GM21825 (cell line): ENCODE measurements around the gene ABCA8.
"Not testable (repeated sequence)": the region's sequence is repeated elsewhere in the genome, so short reads cannot be mapped to it uniquely, and the experiment has no call there.

Source experiments
- ATAC-seq: cut with Tn5 transposase; IDR thresholded peaks from one replicate; pipeline ENCODE4 v1.9.1; 2021; ENCODE audit warnings: mild to moderate bottlenecking, moderate library complexity; ENCODE audit not compliant: unreplicated experiment

The ABCA8 gene

GRCh38 chr17:68834328-68834836 lies 120.8 kb downstream of the ABCA8 start:
- no peak for ATAC-seq

DNA sequence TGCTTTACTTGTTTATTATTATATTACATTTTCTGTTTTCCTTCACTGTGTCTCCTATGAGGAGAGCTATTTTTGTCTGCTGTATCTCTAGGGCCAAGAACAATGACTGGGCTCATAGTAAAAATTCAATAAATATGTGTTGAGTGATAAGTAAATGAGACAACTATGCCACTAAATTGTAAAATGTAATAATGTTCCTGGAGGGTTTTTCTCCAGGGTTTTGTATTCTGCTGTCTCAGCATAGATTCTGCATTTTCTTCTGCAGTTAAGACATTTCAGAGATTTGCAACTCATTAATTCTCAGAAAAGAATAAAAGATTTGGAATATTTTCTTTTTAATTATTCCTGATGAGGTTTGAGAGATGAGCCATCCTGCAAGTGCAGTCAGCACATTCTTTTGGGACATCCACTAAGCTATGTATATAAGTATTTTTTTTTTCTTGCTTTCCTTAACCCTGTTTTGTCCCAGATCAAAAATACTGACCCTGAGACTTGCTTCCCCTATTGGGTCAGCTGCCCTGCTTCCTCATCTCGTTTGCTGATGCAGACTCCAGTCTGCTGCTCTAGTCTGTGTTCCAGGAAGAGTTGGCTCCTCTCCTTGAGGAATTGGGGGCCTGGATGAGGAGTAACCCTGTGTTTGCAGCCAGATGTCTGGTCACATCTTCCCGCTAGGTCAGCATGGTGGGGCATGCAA lies 122.9 kb downstream of the ABCA8 start:
- ATAC-seq = no peak

GRCh38 chr17:68831170-68831569 lies 124.0 kb downstream of the ABCA8 start:
- ATAC-seq = no peak

- ATAC-seq = no peak
Observed at GRCh38 chr17:68830313-68830712, 124.9 kb downstream of the ABCA8 start.

DNA sequence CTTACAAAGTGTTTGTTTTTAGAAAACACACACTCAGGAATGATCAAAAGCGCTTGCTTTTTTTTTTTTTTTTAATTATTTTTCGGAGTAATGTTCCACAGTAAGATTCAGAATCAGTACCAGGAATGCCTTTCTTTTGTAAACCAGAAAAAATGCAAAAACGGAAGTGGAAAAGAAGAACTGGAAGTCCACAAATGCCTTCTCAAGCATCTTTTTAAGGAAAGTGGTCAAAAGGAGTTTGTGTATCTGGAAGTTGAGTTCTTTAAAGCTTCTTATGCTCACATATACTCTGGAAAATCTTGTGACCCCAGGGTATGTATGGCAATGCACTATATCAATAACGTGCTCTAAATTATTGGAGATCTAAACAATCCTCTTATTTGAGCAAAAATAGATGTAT lies 126.0 kb downstream of the ABCA8 start:
- ATAC-seq = no peak

DNA sequence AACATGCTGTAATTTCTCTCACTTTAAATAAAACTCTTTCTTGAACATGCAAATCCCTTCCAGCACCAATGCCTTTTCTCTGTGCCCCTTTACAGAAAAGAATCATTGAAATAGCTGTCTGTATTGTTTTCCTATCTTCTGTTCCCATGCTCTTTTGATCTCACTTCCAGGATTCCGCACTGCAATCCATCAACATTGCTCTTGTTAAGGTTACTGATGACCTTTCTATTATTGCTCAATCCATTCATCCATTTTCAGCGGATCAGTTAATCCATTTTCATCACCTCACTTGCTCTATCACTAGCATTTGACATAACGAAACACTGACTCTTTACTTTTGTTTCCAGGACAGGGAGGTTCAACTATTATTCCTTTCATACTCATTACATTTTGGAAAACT lies 130.5 kb downstream of the ABCA8 start:
- no peak for ATAC-seq

DNA sequence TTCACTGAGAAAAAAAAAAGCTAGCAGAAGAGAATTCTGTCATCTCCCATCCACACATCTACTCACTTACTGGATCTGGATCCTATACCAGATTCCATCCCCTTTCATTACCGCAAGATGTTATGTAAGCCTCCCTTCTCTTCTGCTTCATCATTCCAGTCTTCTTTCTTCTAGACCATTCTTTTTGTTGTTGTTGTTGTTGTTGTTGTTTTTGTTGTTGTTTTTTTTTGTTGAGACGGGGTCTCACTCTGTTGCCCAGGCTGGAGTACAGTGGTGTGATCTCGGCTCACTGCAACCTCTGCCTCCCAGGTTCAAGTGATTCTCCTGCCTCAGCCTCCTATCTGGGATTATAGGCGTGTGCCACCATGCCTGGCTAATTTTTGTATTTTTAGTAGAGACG lies 131.0 kb downstream of the ABCA8 start:
- ATAC-seq = not testable (repeated sequence)

DNA sequence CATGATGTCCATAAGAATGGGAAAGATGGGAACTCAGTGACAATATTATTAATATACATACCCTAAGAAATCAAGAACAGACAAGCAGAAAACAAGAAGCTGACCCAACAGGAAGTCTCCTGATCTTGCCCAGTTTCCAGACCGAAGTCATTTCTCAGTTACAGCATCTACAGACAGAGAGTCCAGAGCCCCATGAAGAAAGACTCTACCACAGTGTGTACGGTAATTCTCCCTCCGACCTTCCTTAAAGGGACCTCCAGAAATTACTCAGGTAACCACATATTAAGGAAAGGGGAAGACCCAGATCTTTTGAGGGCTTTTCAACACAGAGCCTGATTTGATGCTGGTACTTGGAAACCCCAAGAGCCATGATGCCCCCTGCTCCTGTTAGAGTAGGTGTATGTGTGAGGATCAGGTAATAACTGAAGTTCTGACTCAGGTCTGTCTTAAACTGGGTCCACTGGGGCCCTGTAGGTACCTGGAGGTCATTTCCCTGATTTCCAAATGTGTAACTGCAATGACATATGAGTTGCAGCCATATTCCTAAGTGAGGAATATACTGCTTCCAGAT lies 132.4 kb downstream of the ABCA8 start:
- no peak for ATAC-seq

- ATAC-seq = no peak
Observed at GRCh38 chr17:68821860-68822696, 133.1 kb downstream of the ABCA8 start.

DNA sequence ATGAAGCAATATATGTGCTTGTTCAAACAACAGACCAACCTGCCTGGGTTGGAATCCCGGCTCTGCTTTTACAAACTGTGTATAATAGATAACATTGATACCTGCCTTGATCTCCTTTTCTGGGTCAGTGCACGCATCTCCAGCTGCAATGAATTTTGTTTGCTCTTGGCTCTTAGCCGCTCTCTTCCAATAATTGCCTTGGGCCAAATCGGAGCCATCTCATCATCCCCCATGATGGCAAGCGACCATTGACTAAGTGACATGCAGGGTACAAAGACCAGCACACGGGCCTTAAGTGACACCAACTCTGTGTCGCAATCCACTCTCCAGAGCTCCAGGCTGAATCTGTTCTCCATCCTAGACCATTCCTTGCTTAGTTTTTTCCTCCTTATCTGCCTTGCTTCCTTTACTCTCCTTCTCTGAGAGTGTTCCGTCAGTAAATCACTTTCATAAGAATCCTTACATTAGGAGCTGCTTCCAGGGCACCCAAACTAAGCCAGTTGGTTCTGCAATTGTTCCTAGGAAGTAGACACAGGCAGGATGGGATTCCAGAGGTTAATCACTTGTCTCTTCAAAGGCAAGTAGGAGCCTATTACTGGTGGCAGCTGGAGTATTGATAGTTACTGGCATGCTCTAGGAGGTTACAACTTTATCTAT lies 134.2 kb downstream of the ABCA8 start:
- no peak for ATAC-seq

DNA sequence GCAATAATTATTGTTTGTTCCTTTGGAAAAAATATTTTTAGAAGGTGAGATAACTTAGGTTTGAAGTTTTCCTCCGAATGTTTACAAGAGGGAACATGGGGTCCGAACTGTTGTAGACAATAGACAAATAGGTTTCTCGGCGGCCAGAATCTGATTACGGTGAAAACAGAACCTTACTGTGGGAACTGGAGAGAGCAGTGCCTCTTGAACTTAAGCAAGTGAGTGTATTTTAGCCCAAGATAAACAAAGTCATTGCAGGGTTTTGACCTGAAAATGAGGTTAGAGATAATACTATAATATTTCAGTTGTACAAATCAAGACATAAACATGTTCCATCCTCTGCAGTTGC lies 134.7 kb downstream of the ABCA8 start:
- no peak for ATAC-seq

- ATAC-seq = no peak
Observed at GRCh38 chr17:68819465-68819864, 135.7 kb downstream of the ABCA8 start.
